B cell (primary cell): Measurements from ENCODE around the gene KIDINS220. TPM values are rescaled to one million over a fixed set of nuclear protein-coding genes. Genes with fewer than 3 reads are reported as not detected.

Experiments
- ATAC-seq: fragments of 200-7000 bp; cut with Tn5 transposase; one replicate; pipeline ENCODE4 v1.10.0; 2021; ENCODE audit warnings: low read depth, mild to moderate bottlenecking, moderate number of reproducible peaks, moderate library complexity
- CTCF ChIA-PET: fragments of 350-600 bp; sonication (Branson Sonifier 250); formaldehyde crosslinking; loops from one replicate; lab custom pipeline; 2021; ENCODE audit warnings: antibody characterized with exemption, inconsistent platforms; lab: Charles Lee
- POLR2A ChIA-PET: fragments of 350-600 bp; sonication (Branson Sonifier 250); formaldehyde crosslinking; loops from one replicate; lab custom pipeline; 2021; ENCODE audit warnings: antibody characterized with exemption; lab: Charles Lee
- DNase-seq: peaks from one replicate; pipeline ENCODE4 v3.0.0; 2013
- H2AFZ ChIP-seq: 2 replicates; pipeline ENCODE4 v1.6.1; 2012; ENCODE audit warnings: mild to moderate bottlenecking, low read depth, low read length; ENCODE audit not compliant: insufficient read depth, poor library complexity, severe bottlenecking
- H3K27ac ChIP-seq, 2 donors: 1 replicate in 1 of 2; 2 replicates in 1 of 2; pipeline ENCODE4 v1.5.1; 2012 to 2013; ENCODE audit warnings: low read length in 2 of 2, mild to moderate bottlenecking in 2 of 2, moderate library complexity in 1 of 2
- H3K27me3 ChIP-seq, 4 experiments: fragments of 200-600 bp in 1 of 4; sonication (generic) in 1 of 4; replicated peaks in 1 of 4; 1 replicate in 2 of 4; 2 replicates in 2 of 4; pipeline versions ENCODE4 v1.6.1 to v1.7.0; 2013 to 2016; ENCODE audit warnings: low read length in 3 of 4, mild to moderate bottlenecking in 2 of 4, mixed read lengths in 1 of 4, moderate library complexity in 1 of 4; ENCODE audit not compliant: insufficient read depth in 4 of 4, control insufficient read depth in 3 of 4; ENCODE audit errors: control extremely low read depth in 1 of 4
- H3K36me3 ChIP-seq, 2 experiments: replicated peaks in 1 of 2; 1 replicate in 1 of 2; 2 replicates in 1 of 2; pipeline versions ENCODE4 v1.6.1 to v1.7.1; 2013; ENCODE audit warnings: low read length in 1 of 2; ENCODE audit not compliant: insufficient read depth in 2 of 2, control insufficient read depth in 1 of 2; ENCODE audit errors: control extremely low read depth in 1 of 2, extremely low read depth in 1 of 2
- H3K4me1 ChIP-seq, 2 donors: fragments of 200-600 bp in 1 of 2; sonication (generic) in 1 of 2; 1 replicate in 1 of 2; 2 replicates in 1 of 2; pipeline versions ENCODE4 v1.5.1 to v1.6.1; 2013 to 2017; ENCODE audit warnings: low read length in 2 of 2; ENCODE audit not compliant: control insufficient read depth in 2 of 2, insufficient read depth in 2 of 2
- H3K4me2 ChIP-seq: replicated peaks from 2 replicates; pipeline ENCODE3; 2012; ENCODE audit warnings: mild to moderate bottlenecking, low read depth, low read length; ENCODE audit not compliant: poor library complexity, severe bottlenecking
- H3K4me3 ChIP-seq, 5 experiments: fragments of 200-600 bp in 1 of 5; sonication (generic) in 1 of 5; 1 replicate in 3 of 5; 2 replicates in 2 of 5; pipeline versions ENCODE4 v1.5.1 to v1.7.0; 2011 to 2016; ENCODE audit warnings: low read length in 4 of 5, mild to moderate bottlenecking in 4 of 5, low read depth in 2 of 5, control low read depth in 1 of 5, moderate library complexity in 1 of 5; ENCODE audit not compliant: insufficient read depth in 1 of 5; ENCODE audit errors: control extremely low read depth in 1 of 5, extremely low read depth in 1 of 5
- H3K79me2 ChIP-seq: fragments of 200-600 bp; sonication (generic); one replicate; pipeline ENCODE4 v1.6.0; 2016; ENCODE audit warnings: low read length; ENCODE audit not compliant: control insufficient read depth, insufficient read depth
- H3K9ac ChIP-seq: fragments of 200-600 bp; sonication (generic); 2 replicates; pipeline ENCODE4 v1.6.1; 2017; ENCODE audit warnings: mild to moderate bottlenecking, low read length, moderate library complexity
- H3K9me3 ChIP-seq, 3 donors: one replicate each; pipeline versions ENCODE4 v1.6.1 to v1.7.1; 2013; ENCODE audit warnings: low read length in 2 of 3; ENCODE audit not compliant: control insufficient read depth in 2 of 3, insufficient read depth in 1 of 3; ENCODE audit errors: control extremely low read depth in 1 of 3
- H4K20me1 ChIP-seq: 2 replicates; pipeline ENCODE4 v1.6.0; 2012; ENCODE audit warnings: mild to moderate bottlenecking, low read length; ENCODE audit not compliant: insufficient read depth, control insufficient read depth, poor library complexity, severe bottlenecking
- H3K27ac Mint-ChIP-seq: one replicate; pipeline ENCODE4 v1.8.0; 2021; ENCODE audit warnings: mixed read lengths
- H3K27me3 Mint-ChIP-seq: one replicate; pipeline ENCODE4 v1.8.0; 2021; ENCODE audit warnings: mixed read lengths
- H3K4me1 Mint-ChIP-seq: one replicate; pipeline ENCODE4 v1.8.0; 2021; ENCODE audit warnings: mixed read lengths
- H3K4me3 Mint-ChIP-seq: one replicate; pipeline ENCODE4 v1.8.0; 2021; ENCODE audit warnings: mixed read lengths
- H3K9me3 Mint-ChIP-seq: one replicate; pipeline ENCODE4 v1.8.0; 2022; ENCODE audit warnings: mixed read lengths; ENCODE audit not compliant: insufficient read depth
- CTCF ChIP-seq: fragments of 200-600 bp; IDR thresholded peaks from one replicate; pipeline ENCODE4 v1.8.0; 2022; ENCODE audit warnings: antibody characterized with exemption, mild to moderate bottlenecking
- EZH2 ChIP-seq: IDR thresholded peaks from 2 replicates; pipeline ENCODE4 v1.6.1; 2012; ENCODE audit warnings: borderline replicate concordance, low read depth, mild to moderate bottlenecking, moderate library complexity, low read length; ENCODE audit not compliant: insufficient read depth, poor library complexity, severe bottlenecking
- WGBS: methylation state at CpG from one replicate; pipeline ENCODE4 v1.1.5; 2013; ENCODE audit warnings: missing lambda C conversion rate; ENCODE audit not compliant: insufficient coverage; 5-methylcytosine and 5-hydroxymethylcytosine counted together
- intact Hi-C: fragments of 100-400 bp; cut with micrococcal nuclease; formaldehyde crosslinking; loops from one replicate; pipeline ENCODE4 v1.10.0; 2022
- polyA plus RNA-seq: library from polyadenylated mRNA; depleted of rRNA; stranded (reverse); fragments of >200 nt; gene quantifications from 2 replicates; pipeline ENCODE4 v1.2.3, GENCODE V29; 2012
- total RNA-seq, 2 donors: library from RNA; stranded (reverse); fragments of 120-200 nt in 1 of 2; gene quantifications; 1 replicate in 1 of 2; 2 replicates in 1 of 2; pipeline versions ENCODE4 v1.2.3 to v1.2.4, GENCODE V29; 2013 to 2022

The KIDINS220 gene
- total and polyA plus RNA-seq, 2 donors (not counting 1 experiment from before 2014, with no cell fraction given) = 12.5 to 36.6 TPM

- ATAC-seq = no peak
- POLR2A ChIA-PET = no interaction called here
- Histone ChIP-seq H3K27me3 (no peaks in the 10 kb centered on the region), H3K27ac (no peak overlapping the region), H4K20me1 (no peaks in the 10 kb centered on the region), H3K9ac (no peak overlapping the region), H3K4me2 (no peak overlapping the region), H3K4me1 (no peaks in the 10 kb centered on the region), H3K79me2 (no peaks in the 10 kb centered on the region), H3K9me3 (no peaks in the 10 kb centered on the region), H3K36me3 (peaks cover 0 to 3% of the 10 kb centered on the region in 2 experiments), H2AFZ (no peak overlapping the region), H3K4me3 (no peak overlapping the region)
- Mint-ChIP-seq H3K27me3 (no peaks in the 10 kb centered on the region), H3K9me3 (no peaks in the 10 kb centered on the region), H3K4me3 (no peak overlapping the region), H3K27ac (no peak overlapping the region), H3K4me1 (no peaks in the 10 kb centered on the region)
- TF ChIP-seq EZH2 (no peak), CTCF (no peak)
- over 99% methylated on average over 9 of the region's 10 CpGs for WGBS
- intact Hi-C loops = no loop called here
- CTCF ChIA-PET = no interaction called here
- no peak for DNase-seq
Measured at GRCh38 chr2:8863331-8863953, 26.0 kb upstream of the KIDINS220 start.

GRCh38 chr2:8862230-8862629 is 24.8 kb upstream of the KIDINS220 start:
- Histone ChIP-seq H3K4me2 (no peak overlapping the region), H2AFZ (no peak overlapping the region), H3K36me3 (peaks cover 0 to 3% of the 10 kb centered on the region in 2 experiments), H3K27ac (no peak overlapping the region), H3K79me2 (no peaks in the 10 kb centered on the region), H3K4me1 (no peaks in the 10 kb centered on the region), H3K9ac (no peak overlapping the region), H3K4me3 (no peak overlapping the region), H3K9me3 (no peaks in the 10 kb centered on the region), H3K27me3 (no peaks in the 10 kb centered on the region), H4K20me1 (no peaks in the 10 kb centered on the region)
- ChIA-PET CTCF (no interaction called here), POLR2A (no interaction called here)
- ATAC-seq (no peak), DNase-seq (no peak)
- Mint-ChIP-seq H3K4me1 (no peaks in the 10 kb centered on the region), H3K9me3 (no peaks in the 10 kb centered on the region), H3K4me3 (no peak overlapping the region), H3K27me3 (no peaks in the 10 kb centered on the region), H3K27ac (no peak overlapping the region)
- 98% methylated on average over 7 of the region's 7 CpGs for WGBS
- TF ChIP-seq EZH2 = no peak
- intact Hi-C loops = no loop called here
